DOHH2 (cell line): ENCODE data around the gene GFM2.
"Not testable (repeated sequence)": the region's sequence is repeated elsewhere in the genome, so short reads cannot be mapped to it uniquely, and the experiment has no call there.

Source experiments
- CTCF ChIP-seq: fragments of 200-600 bp; sonication (generic); IDR thresholded peaks from one replicate; pipeline ENCODE4 v1.5.1; 2014; ENCODE audit warnings: antibody characterized with exemption, mild to moderate bottlenecking, low read depth, low read length; ENCODE audit not compliant: poor library complexity, severe bottlenecking
- EZH2phosphoT487 ChIP-seq: fragments of 200-600 bp; sonication (generic); IDR thresholded peaks from 2 replicates; pipeline ENCODE4 v1.6.1; 2017; ENCODE audit warnings: borderline replicate concordance, mild to moderate bottlenecking, antibody characterized with exemption, low read length, moderate library complexity, mixed read lengths

- not testable (repeated sequence) for TF ChIP-seq CTCF, EZH2phosphoT487
Observed at GRCh38 chr5:74678123-74678522, 88.8 kb downstream of the GFM2 start.
